ENCODE results near the gene TSC22D1.

GRCh38 chr13:44415815-44416214, 160.3 kb downstream of the TSC22D1 start:
- no peak for TF ChIP-seq CTCF (IDR thresholded peaks at IDR 0.05; ENCODE audit: low read length)
- TF ChIP-seq EZH2phosphoT487 (IDR thresholded peaks at IDR 0.05; ENCODE audit: low read length) = no peak
- no peak for TF ChIP-seq EZH2 (optimal IDR thresholded peaks at IDR 0.05; ENCODE audit: low read depth, low read length)

All from MM.1S (cell line).